Prostate gland (tissue), 2 donors: Measurements from ENCODE around the gene SLC6A6.

Experiments used
- CTCF ChIP-seq, 4 experiments: fragments of 200-600 bp in 2 of 4; fragments of 450-650 bp in 2 of 4; sonication (generic) in 2 of 4; IDR thresholded peaks; 1 replicate in 3 of 4; 2 replicates in 1 of 4; pipeline ENCODE4 v1.5.1; 2016 to 2019; ENCODE audit warnings: antibody characterized with exemption in 4 of 4, mild to moderate bottlenecking in 2 of 4, moderate library complexity in 2 of 4
- POLR2A ChIP-seq: fragments of 450-650 bp; IDR thresholded peaks from one replicate; pipeline ENCODE4 v1.6.1; 2016; ENCODE audit warnings: antibody characterized with exemption, mild to moderate bottlenecking

DNA sequence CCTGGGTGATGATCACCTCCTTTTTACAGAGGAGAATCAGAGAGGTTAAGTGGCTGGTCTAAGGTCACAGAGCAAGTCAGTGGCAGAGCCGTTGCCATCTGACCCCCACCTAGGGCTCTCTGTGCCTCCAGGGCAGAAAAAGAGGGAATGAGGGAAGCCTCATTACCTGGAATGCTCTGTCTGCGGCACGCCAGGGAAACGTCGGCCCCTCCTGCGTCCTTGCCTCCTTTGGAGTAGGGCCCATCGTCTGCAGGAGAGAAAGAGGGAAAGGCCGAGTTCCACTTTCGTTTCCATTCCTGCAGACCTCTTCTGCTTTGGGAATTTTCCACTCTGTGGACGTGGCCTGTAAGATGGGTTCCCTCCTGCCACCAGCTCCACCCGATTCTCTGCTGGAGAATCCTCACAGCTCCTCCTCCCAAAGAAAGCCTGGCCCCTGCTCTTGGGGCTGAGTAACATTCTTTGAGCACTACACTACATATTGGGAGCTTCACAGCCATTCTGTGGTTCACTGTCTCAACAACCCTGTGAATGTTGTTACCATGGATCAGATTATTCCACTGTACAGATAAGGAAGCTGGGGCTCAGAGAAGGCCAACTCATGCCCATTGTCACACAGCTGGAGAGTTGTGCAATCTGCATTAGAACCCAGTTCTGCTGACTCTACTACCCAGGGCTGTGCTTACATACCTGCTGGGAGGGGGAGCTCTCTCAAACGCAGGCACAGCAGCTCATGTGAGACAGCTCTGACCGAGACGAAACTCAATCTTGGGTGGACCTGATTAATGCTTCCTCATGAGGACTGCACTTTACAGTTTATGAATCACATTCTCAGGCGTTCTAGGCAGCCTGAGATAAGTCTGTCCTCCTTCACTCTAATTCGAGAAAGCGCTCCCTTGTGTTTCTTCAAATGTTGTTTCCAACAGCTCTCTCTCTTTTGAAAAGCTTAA is 123.6 kb downstream of the SLC6A6 start:
- TF ChIP-seq POLR2A: no peak
- no peak for TF ChIP-seq CTCF (IDR thresholded peaks at IDR 0.05)
